GM19372 (cell line): Measurements from ENCODE around the gene SDF2L1.
"Not testable (repeated sequence)": the region's sequence is repeated elsewhere in the genome, so short reads cannot be mapped to it uniquely, and the experiment has no call there.

Experiments used
- ATAC-seq: cut with Tn5 transposase; IDR thresholded peaks from one replicate; pipeline ENCODE4 v1.9.1; 2021; ENCODE audit warnings: mild to moderate bottlenecking, low read depth, moderate library complexity; ENCODE audit not compliant: unreplicated experiment

Gene SDF2L1, protein sequence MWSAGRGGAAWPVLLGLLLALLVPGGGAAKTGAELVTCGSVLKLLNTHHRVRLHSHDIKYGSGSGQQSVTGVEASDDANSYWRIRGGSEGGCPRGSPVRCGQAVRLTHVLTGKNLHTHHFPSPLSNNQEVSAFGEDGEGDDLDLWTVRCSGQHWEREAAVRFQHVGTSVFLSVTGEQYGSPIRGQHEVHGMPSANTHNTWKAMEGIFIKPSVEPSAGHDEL

DNA sequence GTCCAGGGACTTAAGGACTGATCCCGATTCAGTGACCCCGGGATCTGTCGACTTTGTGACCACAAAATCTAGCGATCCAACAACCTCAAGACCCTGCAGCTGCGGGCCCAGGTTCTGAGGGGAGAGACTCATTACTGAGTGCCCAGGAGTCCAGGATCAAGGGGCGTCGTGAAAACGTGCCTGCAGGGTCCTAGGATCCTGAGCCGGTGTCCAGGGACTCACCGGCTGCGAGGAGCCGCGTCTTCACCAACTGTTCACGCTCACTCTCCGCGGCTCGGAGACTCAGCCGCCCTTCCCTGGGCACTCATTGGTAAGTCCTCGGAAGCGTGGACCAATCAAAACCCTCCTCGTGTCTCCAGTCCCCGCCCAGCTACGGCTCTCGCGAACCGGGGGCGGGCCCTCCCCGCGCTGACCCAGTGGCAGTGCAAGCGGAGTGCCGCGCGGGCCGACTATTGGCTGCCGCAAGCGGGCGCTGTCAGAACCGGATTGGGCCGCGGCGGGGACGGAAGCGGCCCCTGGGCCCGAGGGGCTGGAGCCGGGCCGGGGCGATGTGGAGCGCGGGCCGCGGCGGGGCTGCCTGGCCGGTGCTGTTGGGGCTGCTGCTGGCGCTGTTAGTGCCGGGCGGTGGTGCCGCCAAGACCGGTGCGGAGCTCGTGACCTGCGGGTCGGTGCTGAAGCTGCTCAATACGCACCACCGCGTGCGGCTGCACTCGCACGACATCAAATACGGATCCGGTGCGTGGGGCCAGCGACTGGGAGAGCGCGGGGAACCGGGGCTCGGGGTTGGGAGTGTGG lies at the start of gene SDF2L1:
Gene SDF2L1, plus strand, starts transcription at position 514 of the 795 bp plus-strand sequence. Its CDS starts 35 bp downstream, at position 549.
- ATAC-seq = peak; percentile 95

DNA sequence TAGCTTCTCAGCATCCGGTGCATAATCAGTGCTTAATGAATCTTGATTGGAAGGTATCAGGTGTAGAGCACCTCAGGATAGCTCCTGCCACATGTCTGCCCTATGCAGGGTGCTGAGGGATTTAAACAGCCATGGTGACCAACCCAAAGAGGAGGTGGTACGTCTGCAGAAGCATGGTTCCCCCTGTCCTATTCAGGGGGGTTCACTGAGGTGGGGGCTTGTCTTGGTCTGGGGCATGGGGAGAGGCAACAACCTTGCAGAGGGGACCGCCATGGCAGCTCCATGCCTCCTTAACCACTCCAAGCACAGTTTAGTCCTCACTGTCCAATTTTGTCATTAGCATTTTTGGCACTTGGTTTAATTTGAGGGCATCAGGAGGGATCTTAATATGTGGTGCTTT lies 49.7 kb upstream of the SDF2L1 start:
- no peak for ATAC-seq

DNA sequence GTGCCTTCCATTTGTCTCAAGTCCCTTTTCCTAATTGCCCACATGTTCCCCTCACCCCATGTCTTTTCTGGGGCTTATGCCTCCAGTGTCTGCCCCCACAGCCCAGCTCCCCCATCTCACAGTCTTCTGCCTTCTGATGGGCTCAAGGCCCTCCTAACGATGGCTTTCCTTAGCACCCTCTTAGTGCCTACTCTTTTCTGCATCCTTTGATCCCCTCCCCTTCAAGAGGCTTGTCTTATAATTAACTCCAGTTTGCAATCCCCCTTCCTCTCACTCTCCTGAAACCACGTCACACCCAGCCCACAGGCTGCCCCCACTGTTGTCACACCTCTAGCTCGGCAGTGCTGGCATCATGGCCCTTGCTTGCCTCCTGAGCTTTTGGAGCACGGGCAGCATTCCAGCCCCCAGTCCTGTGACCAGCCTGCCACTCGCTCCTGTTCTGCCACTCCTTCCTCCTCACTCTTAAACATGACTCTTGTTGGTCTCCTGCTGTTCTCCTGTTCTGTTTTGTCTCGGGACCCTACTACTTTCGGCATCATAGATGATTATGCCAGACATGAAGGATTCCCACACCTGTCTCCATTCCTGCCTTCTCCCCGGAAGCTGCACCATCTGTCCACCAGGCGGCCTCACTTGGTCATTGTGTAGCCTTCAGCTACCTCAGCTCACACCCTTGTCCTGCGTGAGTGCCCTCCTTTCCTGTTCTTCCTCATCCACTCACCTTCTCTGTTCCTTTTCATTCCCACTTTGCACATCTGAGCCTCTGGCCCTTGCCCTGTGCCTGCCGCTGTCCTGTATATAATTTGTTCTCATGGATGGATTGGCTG lies 48.5 kb upstream of the SDF2L1 start:
- ATAC-seq = no peak

DNA sequence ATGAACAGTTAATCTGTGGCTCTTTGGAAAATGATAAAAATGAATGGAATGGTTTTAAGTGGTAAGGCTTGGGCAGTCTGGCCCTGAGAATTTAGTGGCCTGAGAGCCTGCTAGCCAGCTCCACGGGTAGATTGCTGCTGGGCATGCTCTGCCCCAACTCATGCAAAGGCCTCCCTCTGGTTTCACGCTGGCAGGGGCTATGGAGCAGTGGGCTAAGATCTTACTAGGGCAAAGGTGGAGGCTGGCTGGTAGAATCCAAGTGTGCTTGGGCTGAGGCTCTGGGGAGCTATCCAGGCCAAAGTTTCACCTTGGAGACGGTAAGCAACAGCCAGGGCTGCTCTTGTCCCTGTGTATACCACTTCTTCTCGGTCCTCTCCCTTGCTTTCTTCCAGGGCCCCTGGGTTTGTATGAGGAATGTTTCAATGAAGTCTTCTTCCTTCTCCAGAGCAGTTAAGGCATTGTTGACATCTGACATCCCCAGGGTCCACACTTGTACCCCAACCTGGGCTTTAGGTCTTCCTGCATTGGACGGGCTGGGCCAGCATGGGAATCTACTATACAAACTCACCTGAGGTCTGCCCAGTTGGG lies 47.1 kb upstream of the SDF2L1 start:
- ATAC-seq = no peak

DNA sequence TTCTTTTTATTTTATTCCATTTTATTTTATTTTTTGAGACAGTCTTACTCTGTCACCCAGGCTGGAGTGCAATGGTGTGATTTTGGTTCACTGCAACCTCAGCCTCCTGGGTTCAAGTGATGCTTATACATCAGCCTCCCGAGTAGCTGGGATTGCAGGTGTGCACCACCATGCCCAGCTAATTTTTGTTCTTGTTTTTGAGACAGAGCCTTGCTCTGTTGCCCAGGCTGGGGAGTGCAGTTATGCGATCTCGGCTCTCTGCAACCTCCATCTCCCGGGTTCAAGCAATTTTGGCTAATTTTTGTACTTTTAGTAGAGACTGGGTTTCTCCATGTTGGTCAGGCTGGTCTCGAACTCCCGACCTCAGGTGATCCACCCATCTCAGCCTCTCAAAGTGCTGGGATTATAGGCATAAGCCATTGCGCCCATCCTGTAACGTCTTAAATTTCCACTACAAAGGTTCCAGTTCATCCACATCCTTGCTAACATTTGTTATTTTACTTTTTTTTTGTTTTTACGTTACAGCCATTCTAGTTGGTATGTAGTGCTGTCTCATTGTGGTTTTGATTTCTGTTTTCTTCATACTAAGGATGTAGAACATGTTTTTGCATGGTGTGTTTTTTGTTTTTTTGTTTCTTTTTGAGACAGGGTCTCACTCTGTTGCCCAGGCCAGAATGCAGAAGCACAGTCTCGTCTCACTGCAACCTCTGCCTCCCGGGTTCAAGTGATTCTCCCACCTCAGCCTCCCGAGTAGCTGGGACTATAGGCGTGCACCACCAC lies 45.6 kb upstream of the SDF2L1 start:
- ATAC-seq = not testable (repeated sequence)

DNA sequence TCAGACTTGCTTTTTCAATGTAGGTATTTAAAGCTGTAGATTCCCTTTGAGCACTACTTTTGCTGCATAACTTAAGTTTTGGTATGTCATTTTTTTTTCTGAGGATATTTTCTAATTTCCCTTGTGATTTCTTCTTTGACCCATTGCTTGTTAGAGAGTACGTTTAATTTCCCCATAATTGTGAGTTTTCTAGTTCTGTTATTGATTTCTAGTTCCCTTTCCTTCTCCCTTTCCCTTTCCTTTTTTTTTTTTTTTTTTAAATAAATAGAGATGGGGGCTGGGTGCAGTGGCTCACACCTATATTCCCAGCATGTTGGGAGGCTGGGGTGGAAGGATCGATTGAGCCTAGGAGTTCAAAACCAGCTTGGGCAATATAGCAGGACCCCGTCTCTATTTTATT lies 43.8 kb upstream of the SDF2L1 start:
- no peak for ATAC-seq

DNA sequence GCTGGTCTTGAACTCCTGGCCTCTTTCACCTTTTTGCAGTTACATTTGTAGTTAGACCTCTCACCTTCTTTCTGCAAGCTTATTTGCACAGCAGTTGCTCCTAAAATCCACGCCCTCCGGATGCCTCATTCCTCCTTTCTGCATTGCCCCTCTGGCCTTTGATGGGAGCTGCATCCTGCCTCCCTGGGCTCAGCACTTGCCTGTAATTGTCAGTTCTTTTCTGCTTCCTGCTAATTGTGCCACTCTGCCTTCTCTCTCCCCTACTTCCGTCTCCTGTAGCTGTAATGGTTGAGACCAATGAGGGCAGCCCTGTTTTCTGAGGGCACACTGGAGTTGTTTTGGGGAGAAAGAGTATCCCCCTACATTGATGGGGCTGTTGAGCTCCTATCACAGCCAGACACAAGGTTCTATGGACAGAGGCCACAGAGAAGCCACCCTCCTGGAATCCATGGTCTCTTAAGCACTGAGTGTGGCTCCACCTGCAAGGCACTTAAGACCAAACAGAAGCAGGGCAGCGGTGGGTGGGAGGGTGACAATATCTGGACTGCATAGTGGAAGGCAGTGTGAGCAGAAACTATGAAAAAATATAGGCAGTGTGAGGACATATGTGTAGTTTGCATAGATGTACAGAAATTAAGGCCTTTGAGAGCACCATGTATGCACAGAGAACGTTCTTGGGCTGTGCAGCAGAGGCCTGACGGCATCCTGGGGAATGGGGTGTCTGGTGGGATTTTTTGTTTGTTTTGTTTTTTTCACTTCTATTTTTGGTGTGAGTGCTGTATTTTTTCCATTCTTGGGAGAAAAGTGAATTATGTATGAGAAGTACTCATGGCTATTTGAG lies 42.8 kb upstream of the SDF2L1 start:
- ATAC-seq = no peak

DNA sequence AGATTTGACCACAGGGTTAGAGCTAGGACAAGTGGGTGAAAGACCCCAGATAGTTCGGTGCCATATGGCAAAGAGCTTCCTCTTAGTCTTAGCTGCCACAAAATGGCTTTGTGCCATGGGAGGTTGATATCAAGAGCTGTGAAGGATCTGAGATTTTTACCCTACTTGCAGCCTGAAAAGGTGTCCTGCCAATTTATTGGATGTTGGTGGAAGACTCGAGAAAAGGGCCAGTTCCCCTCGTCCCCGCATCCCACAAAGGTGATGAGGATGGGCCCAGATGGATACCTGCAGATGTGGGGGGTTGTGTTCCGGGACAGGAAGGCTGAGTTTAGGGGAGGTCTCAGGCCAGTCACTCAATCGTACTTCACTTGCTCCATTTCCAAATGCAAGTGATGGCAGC lies 39.5 kb upstream of the SDF2L1 start:
- ATAC-seq = no peak

DNA sequence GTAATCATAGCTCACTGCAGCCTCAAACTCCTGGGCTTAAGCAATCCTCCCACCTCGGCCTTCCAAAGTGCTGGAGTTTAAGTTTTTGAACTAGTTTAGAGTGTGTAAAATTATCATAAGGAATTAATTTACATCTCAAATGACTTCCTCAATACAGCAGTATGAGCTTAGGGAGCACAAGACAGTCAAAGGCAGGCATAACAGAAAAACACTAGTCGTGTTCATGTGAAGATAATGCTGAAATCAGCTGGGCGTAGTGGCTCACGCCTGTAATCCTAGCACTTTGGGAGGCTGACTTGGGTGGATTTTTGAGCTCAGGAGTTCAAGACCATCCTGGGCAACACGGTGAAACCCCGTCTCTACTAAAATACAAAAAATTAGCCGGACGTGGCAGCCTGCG lies 38.1 kb upstream of the SDF2L1 start:
- no peak for ATAC-seq

DNA sequence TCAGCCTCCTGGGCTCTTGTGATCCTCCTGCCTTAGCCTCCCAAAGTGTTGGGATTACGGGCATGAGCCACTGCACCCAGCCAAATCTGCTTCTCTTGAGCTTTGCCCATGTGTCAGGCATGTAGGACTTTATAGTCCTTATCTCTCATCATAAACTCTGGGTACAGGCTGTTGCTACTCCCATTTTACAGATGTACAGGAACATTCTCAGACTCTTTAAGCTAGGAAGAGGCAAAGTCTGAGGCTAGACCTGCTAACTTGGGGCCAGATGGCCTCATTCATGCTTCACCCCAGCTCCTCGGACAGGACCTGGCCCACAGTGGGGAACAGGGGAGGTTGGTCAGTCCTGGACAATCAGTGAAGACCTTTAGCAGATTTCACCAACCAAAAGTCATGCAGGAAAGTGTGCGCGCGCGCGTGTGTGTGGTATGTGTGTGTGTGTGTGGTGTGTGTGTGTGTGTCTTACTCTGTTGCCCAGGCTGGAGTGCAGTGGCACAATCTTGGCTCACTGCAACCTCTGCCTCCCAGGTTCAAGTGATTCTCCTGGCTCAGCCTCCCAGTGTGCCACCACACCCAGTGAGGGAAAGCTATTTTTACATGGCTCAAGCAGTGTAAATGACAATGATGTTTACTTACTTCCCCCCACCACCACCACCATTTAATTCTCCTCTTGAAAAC lies 36.1 kb upstream of the SDF2L1 start:
- ATAC-seq = no peak

DNA sequence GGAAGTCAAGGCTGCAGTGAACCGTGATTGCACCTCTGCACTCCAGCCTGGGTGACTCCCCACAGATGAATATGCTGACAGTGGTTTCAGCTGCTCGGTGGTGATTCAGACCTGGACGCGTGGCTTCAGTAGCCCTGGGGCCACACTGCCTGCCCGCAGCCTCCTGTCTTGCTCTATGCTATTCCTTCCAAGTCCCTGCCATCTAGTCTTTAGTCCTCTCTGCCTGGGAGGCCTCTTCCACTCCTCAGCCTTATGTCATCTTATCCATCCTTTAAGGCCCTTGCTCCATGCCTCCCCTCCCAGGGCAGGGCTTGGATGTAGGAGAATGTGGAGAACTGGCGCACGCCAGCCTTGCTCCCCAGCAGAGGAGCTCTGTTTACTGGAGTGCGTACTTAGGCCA lies 35.3 kb upstream of the SDF2L1 start:
- ATAC-seq = no peak

DNA sequence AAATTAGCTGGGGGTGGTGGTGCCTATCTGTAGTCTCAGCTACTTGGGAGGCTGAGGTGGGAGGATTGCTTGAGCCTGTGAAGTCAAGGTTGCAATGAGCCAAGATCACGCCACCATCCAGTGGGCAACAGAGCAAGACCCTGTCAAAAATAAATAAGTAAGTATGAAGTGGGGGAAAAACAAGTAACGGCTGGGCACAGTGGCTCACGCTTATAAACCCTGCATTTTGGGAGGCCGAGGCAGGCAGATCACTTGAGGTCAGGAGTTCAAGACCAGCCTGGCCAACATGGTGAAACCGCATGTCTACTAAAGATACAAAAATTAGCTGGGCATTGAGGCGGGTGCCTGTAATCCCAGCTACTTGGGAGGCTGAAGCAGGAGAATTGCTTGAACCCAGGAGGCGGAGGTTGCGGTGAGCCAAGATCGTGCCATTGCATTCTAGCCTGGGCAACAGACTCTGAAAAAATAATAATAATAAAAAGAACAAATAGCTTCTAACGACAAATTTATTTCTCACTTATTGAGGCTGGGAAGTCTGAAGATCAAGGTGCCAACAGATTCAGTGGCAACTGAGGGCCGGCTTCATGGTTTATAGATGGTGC lies 32.4 kb upstream of the SDF2L1 start:
- ATAC-seq = not testable (repeated sequence)

DNA sequence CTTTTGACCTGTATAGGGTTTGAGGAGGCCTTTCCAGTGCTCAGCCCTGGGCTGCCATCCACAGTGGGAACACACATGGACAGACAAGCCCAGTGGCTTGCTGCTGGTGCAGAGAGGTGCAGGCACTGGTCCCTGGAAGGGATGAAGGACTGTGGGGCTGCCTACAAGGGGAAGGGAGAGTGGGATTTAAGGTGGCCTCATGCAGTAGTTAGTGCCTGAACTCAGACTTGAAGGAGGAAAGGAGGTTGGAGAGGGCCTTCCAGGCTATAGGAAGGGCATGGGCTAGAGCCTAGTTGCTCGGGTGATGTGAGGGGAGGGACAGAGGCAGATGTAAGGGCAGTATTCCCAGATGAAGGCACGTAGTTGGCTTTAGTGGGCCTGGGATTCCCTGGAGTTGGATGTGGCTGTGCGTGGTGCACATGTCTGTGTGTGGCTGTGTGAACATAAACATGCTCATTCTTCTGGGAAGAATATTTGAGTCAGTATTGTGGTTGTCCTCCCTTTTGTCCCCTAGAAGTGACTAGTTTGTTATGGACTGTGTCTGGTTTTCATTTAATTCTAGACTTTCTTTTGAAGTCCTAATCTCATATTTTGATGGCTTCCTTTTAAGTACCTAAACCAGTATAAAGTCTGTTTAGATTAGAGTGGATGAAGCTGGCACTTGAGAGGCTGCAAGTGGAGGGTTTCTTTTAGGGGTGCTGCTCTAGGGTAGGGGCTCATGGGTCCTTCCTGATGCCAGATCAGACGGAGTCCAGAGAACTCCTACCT lies 30.7 kb upstream of the SDF2L1 start:
- ATAC-seq = no peak

DNA sequence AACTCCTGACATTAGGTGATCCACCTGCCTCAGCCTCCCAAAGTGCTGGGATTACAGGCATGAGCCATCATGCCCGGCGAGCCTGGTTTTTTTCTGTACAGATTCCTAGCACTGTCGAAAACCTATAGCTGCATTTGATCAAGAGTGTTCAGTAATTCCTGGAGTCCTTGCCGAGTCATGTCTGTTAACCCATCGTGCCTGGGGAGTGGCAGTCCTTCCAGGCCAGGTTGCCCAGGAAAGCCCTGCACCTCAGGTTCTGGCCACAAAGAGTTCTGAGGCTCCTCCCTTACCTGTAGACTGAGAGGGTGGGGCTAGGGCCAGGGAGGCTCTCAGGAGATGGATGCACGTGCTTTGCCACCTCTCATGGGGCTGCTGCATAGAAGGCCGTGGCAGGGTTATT lies 29.2 kb upstream of the SDF2L1 start:
- ATAC-seq = no peak

DNA sequence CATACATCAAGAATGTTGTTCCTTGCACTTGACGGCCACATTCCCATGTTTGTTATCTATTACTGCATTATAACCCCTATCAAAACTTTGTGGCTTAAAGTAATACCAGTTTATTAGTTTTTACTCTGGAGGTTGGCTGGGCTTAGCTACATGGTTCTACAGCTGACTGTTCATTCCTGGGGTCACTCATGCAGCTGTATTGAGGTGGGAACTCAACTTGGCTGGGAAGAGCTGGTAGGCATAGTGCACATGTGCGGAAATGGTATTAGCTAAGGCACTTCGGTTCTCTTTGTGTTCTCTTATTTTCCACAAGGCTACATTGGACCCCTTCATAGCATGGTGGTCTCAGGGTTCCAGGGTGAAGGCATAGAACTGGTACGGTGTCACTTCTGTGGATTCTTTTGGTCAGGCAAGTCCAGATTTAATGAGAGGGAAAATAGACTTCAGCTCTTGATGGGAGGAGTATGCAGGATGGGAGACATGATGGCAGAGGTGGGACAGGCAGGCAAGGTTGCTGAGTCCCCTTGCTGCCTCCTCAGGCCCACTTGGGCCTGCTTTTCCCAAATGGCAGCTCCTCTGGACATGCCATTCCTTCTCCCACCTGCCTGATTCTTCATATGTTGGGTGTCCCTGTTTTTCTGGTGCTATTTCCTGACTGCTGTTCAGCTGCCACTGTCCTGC lies 28.4 kb upstream of the SDF2L1 start:
- no peak for ATAC-seq

DNA sequence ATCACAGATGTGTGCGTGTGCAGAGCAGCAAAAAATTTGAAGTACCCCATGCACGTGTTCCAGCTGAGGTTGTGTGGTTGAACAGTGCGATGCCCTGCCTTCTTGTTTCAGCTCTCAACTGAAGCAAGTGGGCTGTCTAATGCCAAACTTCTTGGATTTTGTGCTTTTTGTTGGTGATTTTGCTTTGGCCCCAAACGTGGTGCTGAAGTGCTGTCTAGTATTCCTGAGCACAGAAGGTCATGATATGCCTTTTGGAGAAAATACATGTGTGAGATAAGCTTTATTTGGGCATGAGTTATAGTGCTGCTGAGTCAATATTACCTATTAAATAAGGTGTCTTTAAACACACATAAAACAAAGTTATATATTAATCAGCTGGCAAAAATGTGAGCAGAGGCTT lies 26.4 kb upstream of the SDF2L1 start:
- no peak for ATAC-seq

DNA sequence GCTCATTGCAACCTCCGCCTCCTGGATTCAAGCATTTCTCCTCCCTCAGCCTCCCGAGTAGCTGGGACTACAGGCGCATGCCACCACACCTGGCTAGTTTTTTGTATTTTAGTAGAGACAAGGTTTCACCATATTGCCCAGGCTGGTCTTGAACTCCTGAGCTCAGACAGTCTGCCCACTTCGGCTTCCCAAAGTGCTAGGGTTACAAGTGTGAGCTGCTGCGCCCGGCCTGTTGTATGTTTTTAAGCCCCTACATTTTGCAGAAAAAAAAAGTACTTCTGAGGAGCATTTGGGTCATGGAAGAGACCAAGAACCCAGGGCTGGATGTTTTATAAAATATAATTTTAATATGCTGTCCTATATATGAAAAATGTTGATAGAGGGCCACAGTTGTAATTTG lies 24.8 kb upstream of the SDF2L1 start:
- ATAC-seq = not testable (repeated sequence)
